Naive thymus-derived CD8-positive, alpha-beta T cell (primary cell): ENCODE data around the gene USP32. TPM values are rescaled to one million over a fixed set of nuclear protein-coding genes. Genes with fewer than 3 reads are reported as not detected.
"Not testable (repeated sequence)": the region's sequence is repeated elsewhere in the genome, so short reads cannot be mapped to it uniquely, and the experiment has no call there.

ENCODE experiments used
- ATAC-seq, 2 donors: fragments of 150-1000 bp; cut with Tn5 transposase in 1 of 2; sonication (Bioruptor Pico), chemical (Tn5 transposase) in 1 of 2; 1 replicate in 1 of 2; 2 replicates in 1 of 2; pipeline ENCODE4 v1.10.0; 2021; ENCODE audit warnings: mild to moderate bottlenecking in 2 of 2, moderate library complexity in 2 of 2
- POLR2A ChIA-PET: fragments of 350-600 bp; sonication (Branson Sonifier 250); formaldehyde crosslinking; loops from one replicate; lab custom pipeline; 2021; ENCODE audit warnings: antibody characterized with exemption; lab: Charles Lee
- DNase-seq, 10 donors: peaks; one replicate each; pipeline versions ENCODE4 v3.0.0 to v3.0.0-alpha.2; 2020 to 2022
- H3K27ac Mint-ChIP-seq, 10 donors: one replicate each; pipeline ENCODE4 v1.8.0; 2020 to 2022; ENCODE audit warnings: mild to moderate bottlenecking in 10 of 10, mixed read lengths in 10 of 10, moderate library complexity in 4 of 10, inconsistent platforms in 1 of 10
- H3K27me3 Mint-ChIP-seq, 5 donors: one replicate each; pipeline ENCODE4 v1.8.0; 2021 to 2022; ENCODE audit warnings: mixed read lengths in 5 of 5
- H3K36me3 Mint-ChIP-seq, 3 donors: one replicate each; pipeline ENCODE4 v1.8.0; 2020 to 2022; ENCODE audit warnings: mixed read lengths in 3 of 3, mild to moderate bottlenecking in 2 of 3, inconsistent platforms in 1 of 3
- H3K4me1 Mint-ChIP-seq, 4 donors: one replicate each; pipeline ENCODE4 v1.8.0; 2021 to 2022; ENCODE audit warnings: mixed read lengths in 4 of 4
- H3K4me3 Mint-ChIP-seq, 10 donors: one replicate each; pipeline ENCODE4 v1.8.0; 2020 to 2022; ENCODE audit warnings: mild to moderate bottlenecking in 10 of 10, mixed read lengths in 10 of 10, moderate library complexity in 6 of 10, inconsistent platforms in 1 of 10
- H3K9me3 Mint-ChIP-seq, 9 donors: one replicate each; pipeline ENCODE4 v1.8.0; 2020 to 2022; ENCODE audit warnings: mixed read lengths in 9 of 9, mild to moderate bottlenecking in 3 of 9, inconsistent platforms in 1 of 9, moderate library complexity in 1 of 9
- polyA plus RNA-seq, 3 donors: library from polyadenylated mRNA; unstranded; fragments of 300-500 nt; fragmentation: Illumina TruSeq; gene quantifications; one replicate each; pipeline ENCODE4 v1.2.3, GENCODE V29; 2021
- total RNA-seq, 8 experiments: library from RNA in 2 of 8; stranded (reverse) in 2 of 8; gene quantifications; one replicate each; pipeline ENCODE4 v1.2.3 and lab custom pipeline; 2021 to 2026

USP32 gene
- total and polyA plus RNA-seq, 5 experiments from 2014 or later, result 3.9 to 36.6 (median 5.6) TPM

- Mint-ChIP-seq H3K36me3 (peaks cover 0 to 80% (median 25%) of the 10 kb centered on the region in 3 donors), H3K27ac (peak overlapping the region in 4 of 10 donors; percentile 14 to 60 (median 24))
- H3K4me3 Mint-ChIP-seq, H3K27me3 Mint-ChIP-seq, H3K4me1 Mint-ChIP-seq, H3K9me3 Mint-ChIP-seq, DNase-seq, ATAC-seq, POLR2A ChIA-PET: not testable (repeated sequence)
Measured at GRCh38 chr17:60186846-60187745, 204.8 kb downstream of the USP32 start.

GRCh38 chr17:60186372-60186771 lies 205.6 kb downstream of the USP32 start:
- peaks cover 0 to 79% (median 29%) of the 10 kb centered on the region in 3 donors for H3K36me3 Mint-ChIP-seq
- H3K4me3 Mint-ChIP-seq, H3K9me3 Mint-ChIP-seq, H3K4me1 Mint-ChIP-seq, ATAC-seq, POLR2A ChIA-PET, DNase-seq, H3K27me3 Mint-ChIP-seq: not testable (repeated sequence)
- H3K27ac Mint-ChIP-seq, result peak overlapping the region in 3 of 10 donors; percentile 20 to 60 (median 44)

- H3K9me3 Mint-ChIP-seq, DNase-seq, H3K4me1 Mint-ChIP-seq, ATAC-seq, H3K27ac Mint-ChIP-seq, H3K27me3 Mint-ChIP-seq, H3K4me3 Mint-ChIP-seq: not testable (repeated sequence)
- POLR2A ChIA-PET, result interaction anchor here (0.7 kb wide), 1 partner anchor 1713 kb away, joined by 3 read pairs; no protein-coding TSS in a partner anchor
- peaks cover 0 to 76% (median 30%) of the 10 kb centered on the region in 3 donors for H3K36me3 Mint-ChIP-seq
Measured at GRCh38 chr17:60180380-60180779, 211.6 kb downstream of the USP32 start.

- DNase-seq, H3K4me1 Mint-ChIP-seq, H3K9me3 Mint-ChIP-seq, H3K27me3 Mint-ChIP-seq, H3K27ac Mint-ChIP-seq, POLR2A ChIA-PET, H3K4me3 Mint-ChIP-seq, ATAC-seq: not testable (repeated sequence)
- H3K36me3 Mint-ChIP-seq, result peaks cover 0 to 58% (median 21%) of the 10 kb centered on the region in 3 donors
Measured at GRCh38 chr17:60178180-60178579, 213.8 kb downstream of the USP32 start.

- POLR2A ChIA-PET, H3K27ac Mint-ChIP-seq, H3K4me3 Mint-ChIP-seq: not testable (repeated sequence)
Measured at GRCh38 chr17:60176763-60177162, 215.2 kb downstream of the USP32 start.

GRCh38 chr17:60174767-60175166 lies 217.2 kb downstream of the USP32 start:
- H3K4me3 Mint-ChIP-seq, DNase-seq, H3K9me3 Mint-ChIP-seq, H3K27me3 Mint-ChIP-seq, POLR2A ChIA-PET, ATAC-seq, H3K27ac Mint-ChIP-seq: not testable (repeated sequence)
- Mint-ChIP-seq H3K36me3 (peaks cover 0 to 30% (median 0%) of the 10 kb centered on the region in 3 donors), H3K4me1 (peaks cover 7 to 17% (median 10%) of the 10 kb centered on the region in 4 donors)

More at GRCh38 chr17:60176763-60177162, 215.2 kb downstream of the USP32 start:
- peaks cover 0 to 48% (median 13%) of the 10 kb centered on the region in 3 donors for H3K36me3 Mint-ChIP-seq
- H3K4me1 Mint-ChIP-seq, H3K27me3 Mint-ChIP-seq, DNase-seq, H3K9me3 Mint-ChIP-seq, ATAC-seq: not testable (repeated sequence)

- Mint-ChIP-seq H3K9me3 (no peaks in the 10 kb centered on the region), H3K27me3 (no peaks in the 10 kb centered on the region), H3K36me3 (peaks cover 0 to 22% (median 0%) of the 10 kb centered on the region in 3 donors), H3K4me3 (no peak overlapping the region), H3K27ac (peak overlapping the region in 1 of 10 donors; percentile 5), H3K4me1 (peaks cover 7 to 17% (median 11%) of the 10 kb centered on the region in 4 donors)
- DNase-seq (no peak), ATAC-seq (no peak)
- POLR2A ChIA-PET, result interaction anchor here (0.6 kb wide), 1 partner anchor 32 kb away, joined by 3 read pairs; no protein-coding TSS in a partner anchor
Measured at GRCh38 chr17:60174035-60174434, 217.9 kb downstream of the USP32 start.

- peaks cover 0 to 17% (median 0%) of the 10 kb centered on the region in 3 donors for H3K36me3 Mint-ChIP-seq
- POLR2A ChIA-PET, result interaction anchor here (0.6 kb wide), 1 partner anchor 32 kb away, joined by 3 read pairs; no protein-coding TSS in a partner anchor
- no peak overlapping the region for H3K4me3 Mint-ChIP-seq
- no peak for ATAC-seq
- H3K27me3 Mint-ChIP-seq, result no peaks in the 10 kb centered on the region
- no peak for DNase-seq
- peak overlapping the region in 4 of 10 donors; percentile 0 to 68 (median 20) for H3K27ac Mint-ChIP-seq
- H3K4me1 Mint-ChIP-seq, result peaks cover 7 to 17% (median 11%) of the 10 kb centered on the region in 4 donors
- H3K9me3 Mint-ChIP-seq, result no peaks in the 10 kb centered on the region
Measured at GRCh38 chr17:60173304-60173819, 218.6 kb downstream of the USP32 start.

GRCh38 chr17:60171753-60172079 lies 220.2 kb downstream of the USP32 start:
- no peaks in the 10 kb centered on the region for H3K27me3 Mint-ChIP-seq
- H3K27ac Mint-ChIP-seq, result no peak overlapping the region
- no peak for DNase-seq
- H3K4me1 Mint-ChIP-seq, result peaks cover 7 to 17% (median 11%) of the 10 kb centered on the region in 4 donors
- ATAC-seq, result no peak
- POLR2A ChIA-PET, result no interaction called here
- peaks cover 0 to 7% (median 0%) of the 10 kb centered on the region in 3 donors for H3K36me3 Mint-ChIP-seq
- no peak overlapping the region for H3K4me3 Mint-ChIP-seq
- no peaks in the 10 kb centered on the region for H3K9me3 Mint-ChIP-seq

GRCh38 chr17:60170835-60171752 lies 220.8 kb downstream of the USP32 start:
- ATAC-seq, result no peak
- H3K4me3 Mint-ChIP-seq, result no peak overlapping the region
- POLR2A ChIA-PET, result no interaction called here
- H3K9me3 Mint-ChIP-seq, result no peaks in the 10 kb centered on the region
- H3K27ac Mint-ChIP-seq, result peak overlapping the region in 7 of 10 donors; percentile 18 to 73 (median 36)
- H3K36me3 Mint-ChIP-seq, result peaks cover 0 to 2% (median 0%) of the 10 kb centered on the region in 3 donors
- peaks cover 7 to 17% (median 12%) of the 10 kb centered on the region in 4 donors for H3K4me1 Mint-ChIP-seq
- DNase-seq, result no peak
- H3K27me3 Mint-ChIP-seq, result no peaks in the 10 kb centered on the region

- DNase-seq, result peak in 2 of 10 donors; percentile 14 to 28
- ATAC-seq, result peak in 1 of 2 donors; percentile 70
- Mint-ChIP-seq H3K27ac (peak overlapping the region in 8 of 10 donors; percentile 18 to 80 (median 40)), H3K27me3 (peaks cover 0 to 1% (median 0%) of the 10 kb centered on the region in 5 donors), H3K4me1 (peaks cover 7 to 19% (median 12%) of the 10 kb centered on the region in 4 donors), H3K4me3 (peak overlapping the region in 1 of 10 donors; percentile 12), H3K36me3 (peaks cover 0 to 2% (median 0%) of the 10 kb centered on the region in 3 donors), H3K9me3 (no peaks in the 10 kb centered on the region)
- POLR2A ChIA-PET, result no interaction called here
Measured at GRCh38 chr17:60169921-60170817, 221.8 kb downstream of the USP32 start.
